ENCODE data around the gene VPS37C.

- no peak for TF ChIP-seq CTCF (IDR thresholded peaks at IDR 0.05)
- no peak for TF ChIP-seq POLR2A (IDR thresholded peaks at IDR 0.05)
- no peak for TF ChIP-seq POLR2AphosphoS5 (IDR thresholded peaks at IDR 0.05)
Observed at GRCh38 chr11:61140416-61140815, 20.8 kb downstream of the VPS37C start.

Measured in breast epithelium (tissue), 3 donors.